Fibroblast of skin of left quadriceps (primary cell): ENCODE measurements around the gene NPY4R2.
"Not testable (repeated sequence)": the region's sequence is repeated elsewhere in the genome, so short reads cannot be mapped to it uniquely, and the experiment has no call there.

Experiments
- DNase-seq, 2 experiments: peaks; one replicate each; pipeline ENCODE4 v3.0.0-alpha.2; 2013; ENCODE audit warnings: low read depth in 2 of 2

The NPY4R2 gene

GRCh38 chr10:47932824-47933223 is 14.4 kb downstream of the NPY4R2 start:
- not testable (repeated sequence) for DNase-seq

- not testable (repeated sequence) for DNase-seq
These were observed 15.0 kb downstream of the NPY4R2 start for GRCh38 chr10:47933462-47933861.

- DNase-seq: not testable (repeated sequence)
These were observed 18.3 kb downstream of the NPY4R2 start for GRCh38 chr10:47936772-47937228.

GRCh38 chr10:47937634-47938033 is 19.2 kb downstream of the NPY4R2 start:
- not testable (repeated sequence) for DNase-seq

GRCh38 chr10:47940821-47941220 is 22.4 kb downstream of the NPY4R2 start:
- DNase-seq: not testable (repeated sequence)

GRCh38 chr10:47941379-47941778 is 22.9 kb downstream of the NPY4R2 start:
- not testable (repeated sequence) for DNase-seq

GRCh38 chr10:47942351-47943019 is 24.0 kb downstream of the NPY4R2 start:
- not testable (repeated sequence) for DNase-seq

GRCh38 chr10:47943328-47943727 is 24.9 kb downstream of the NPY4R2 start:
- not testable (repeated sequence) for DNase-seq

- DNase-seq: not testable (repeated sequence)
These were observed 29.0 kb downstream of the NPY4R2 start for GRCh38 chr10:47947424-47947823.

GRCh38 chr10:47957158-47957557 is 38.7 kb downstream of the NPY4R2 start:
- not testable (repeated sequence) for DNase-seq

- not testable (repeated sequence) for DNase-seq
These were observed 41.2 kb downstream of the NPY4R2 start for GRCh38 chr10:47959677-47960076.

GRCh38 chr10:47960699-47961098 is 42.2 kb downstream of the NPY4R2 start:
- not testable (repeated sequence) for DNase-seq

GRCh38 chr10:47962785-47963184 is 44.3 kb downstream of the NPY4R2 start:
- not testable (repeated sequence) for DNase-seq

- not testable (repeated sequence) for DNase-seq
These were observed 46.0 kb downstream of the NPY4R2 start for GRCh38 chr10:47964280-47965063.

GRCh38 chr10:47968988-47969387 is 50.5 kb downstream of the NPY4R2 start:
- DNase-seq: not testable (repeated sequence)

- not testable (repeated sequence) for DNase-seq
These were observed 51.6 kb downstream of the NPY4R2 start for GRCh38 chr10:47970047-47970446.

GRCh38 chr10:47971598-47971997 is 53.1 kb downstream of the NPY4R2 start:
- not testable (repeated sequence) for DNase-seq

GRCh38 chr10:47972077-47972476 is 53.6 kb downstream of the NPY4R2 start:
- not testable (repeated sequence) for DNase-seq
